GM19455 (cell line): ENCODE results near the gene TTLL5.
"Not testable (repeated sequence)": the region's sequence is repeated elsewhere in the genome, so short reads cannot be mapped to it uniquely, and the experiment has no call there.

Experiments used
- ATAC-seq: cut with Tn5 transposase; IDR thresholded peaks from one replicate; pipeline ENCODE4 v1.9.1; 2021; ENCODE audit not compliant: unreplicated experiment

Gene TTLL5

DNA sequence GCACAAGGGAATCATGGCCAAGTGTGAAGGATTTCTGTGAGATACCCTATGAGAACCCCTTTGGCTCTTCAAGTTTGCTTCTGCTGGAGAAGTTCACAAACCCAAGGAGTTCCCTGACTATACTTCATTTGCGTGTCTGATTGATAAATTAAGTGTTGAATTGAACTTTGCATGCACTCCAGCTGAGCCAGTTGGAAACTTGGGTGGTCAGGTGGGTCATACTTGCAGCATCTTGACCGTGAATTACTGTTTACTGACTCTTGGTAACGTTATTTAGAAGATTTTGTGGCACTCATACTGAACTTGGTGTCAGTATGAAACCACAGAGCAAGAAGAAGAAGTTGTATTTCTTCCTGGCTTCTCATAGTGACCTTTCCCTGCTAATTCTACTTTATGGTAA, 243.3 kb downstream of the TTLL5 start:
- no peak for ATAC-seq

DNA sequence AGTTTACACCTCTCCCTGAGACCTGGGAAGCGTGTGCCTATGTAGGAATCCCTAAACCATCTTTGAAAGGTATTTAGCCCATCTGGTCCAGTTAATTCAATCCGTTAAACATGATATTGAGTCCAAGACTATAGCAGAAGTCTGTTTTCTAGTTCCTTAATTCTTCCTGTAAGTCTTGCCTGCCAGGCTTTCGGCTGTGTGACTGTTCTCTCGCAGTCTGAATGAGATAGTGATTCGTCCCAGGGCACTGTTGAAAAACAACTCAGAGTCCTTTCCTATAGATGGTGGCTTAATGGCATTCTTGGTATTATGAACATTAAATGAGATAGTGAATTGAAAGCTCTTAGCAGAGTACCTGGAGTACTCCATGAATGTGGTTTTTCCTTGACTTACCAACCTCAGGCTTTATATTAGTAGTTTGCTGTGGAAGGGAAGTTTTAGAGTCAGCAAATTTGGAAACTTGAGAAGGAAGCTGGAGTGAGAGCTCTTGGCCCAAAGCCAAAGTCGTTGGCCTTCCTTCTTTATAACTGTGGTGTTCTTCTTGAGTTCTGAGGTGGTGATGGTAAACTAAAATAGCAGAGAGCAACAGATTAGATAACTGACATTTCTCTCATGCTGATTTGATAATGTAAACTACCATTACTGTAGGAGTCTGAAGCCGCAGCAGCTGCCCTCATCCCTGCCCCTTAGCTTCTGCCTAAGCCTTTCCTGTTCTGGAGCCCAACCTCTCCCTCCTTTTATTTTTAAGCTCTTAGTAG, 244.3 kb downstream of the TTLL5 start:
- no peak for ATAC-seq

DNA sequence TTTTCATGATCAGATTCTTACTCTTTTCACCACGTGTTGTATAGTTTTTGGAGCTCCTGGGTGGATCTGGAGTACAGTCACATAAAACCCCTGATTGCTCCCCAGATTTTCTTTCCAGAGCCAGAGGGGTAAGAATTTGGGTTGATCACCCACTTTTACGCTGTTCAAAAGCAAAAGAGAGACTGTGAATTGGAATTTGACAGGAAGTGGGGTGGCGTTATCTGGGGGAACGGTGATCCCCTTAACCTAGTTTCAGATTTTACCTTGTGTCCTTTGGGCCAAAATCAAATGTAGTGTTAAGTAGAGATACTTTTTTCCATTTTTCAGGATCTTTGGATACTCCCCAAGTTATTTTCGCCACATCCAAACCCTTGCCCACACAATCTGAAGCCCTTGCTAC, 245.2 kb downstream of the TTLL5 start:
- ATAC-seq = no peak

DNA sequence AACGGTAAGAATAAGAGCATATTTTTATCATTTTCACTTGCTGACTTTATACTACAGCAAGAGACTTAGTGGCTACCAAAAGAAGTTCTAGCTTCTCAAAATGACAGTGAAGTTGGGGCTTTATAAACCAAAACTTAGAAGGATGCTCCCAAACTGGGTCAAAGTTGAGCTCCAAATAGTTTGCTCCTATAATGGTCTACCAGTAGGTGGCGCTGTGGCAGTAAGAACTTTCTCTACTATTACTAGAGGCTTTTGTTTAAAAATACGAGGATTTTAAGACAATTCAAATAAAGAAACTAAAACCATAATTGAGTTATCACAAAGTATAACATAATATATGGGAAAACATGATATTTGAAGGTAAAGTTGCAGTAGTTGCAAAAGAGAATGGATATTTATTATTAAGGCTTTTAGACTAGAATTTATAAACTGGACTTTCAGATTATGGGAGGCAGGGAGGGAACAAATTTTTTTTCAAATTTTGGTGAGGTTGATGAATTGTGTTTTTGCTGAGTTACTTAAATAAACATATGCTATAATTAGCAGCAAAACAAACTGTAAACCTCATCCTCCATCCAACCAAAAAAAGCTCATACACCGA, 245.7 kb downstream of the TTLL5 start:
- no peak for ATAC-seq

DNA sequence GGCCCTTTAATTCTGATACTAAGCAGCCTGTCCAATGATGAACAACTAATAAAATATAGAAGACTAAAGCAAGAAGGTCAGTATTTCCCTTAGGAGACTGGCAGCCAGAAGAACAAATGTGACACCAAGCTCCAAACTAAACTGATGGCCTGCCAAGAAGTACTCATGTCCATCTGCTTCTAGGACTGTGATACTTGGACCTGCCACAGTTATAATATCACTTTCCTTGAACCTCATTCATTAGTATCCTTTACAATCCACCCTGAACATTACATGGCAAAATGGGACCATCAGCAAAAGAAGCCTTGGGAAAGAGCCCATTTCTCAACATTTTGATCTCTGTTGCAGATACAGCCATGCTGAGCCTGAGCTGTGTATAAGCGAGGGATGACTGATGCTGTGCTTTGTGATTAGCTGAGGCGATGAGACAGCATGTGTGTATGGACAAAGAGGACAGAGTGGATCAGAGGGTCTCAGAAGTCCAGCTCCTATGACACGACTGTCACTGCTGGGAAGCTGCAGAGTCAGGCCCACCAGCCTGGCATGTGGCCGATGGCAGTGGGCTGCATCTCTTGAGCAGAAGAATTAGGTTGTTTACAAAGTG, 246.8 kb downstream of the TTLL5 start:
- no peak for ATAC-seq

DNA sequence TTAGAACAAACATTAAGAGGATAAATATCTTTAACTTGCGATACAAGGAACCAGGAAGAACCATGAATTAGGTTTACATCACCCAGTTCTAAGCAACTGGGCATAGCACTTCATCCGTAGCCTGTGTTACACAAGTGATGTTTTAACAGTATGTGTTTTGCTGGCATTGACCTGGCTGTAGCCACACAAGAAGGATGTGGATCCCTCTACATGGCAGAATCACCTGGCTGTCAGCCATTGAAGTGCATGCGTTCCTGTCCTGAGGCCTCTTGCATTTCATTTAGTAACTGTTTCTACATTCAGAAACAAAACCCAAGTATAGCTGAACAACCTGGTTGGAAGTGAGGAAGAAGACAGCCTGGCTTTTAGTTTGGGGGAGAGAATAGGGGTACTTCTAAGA, 248.6 kb downstream of the TTLL5 start:
- no peak for ATAC-seq

DNA sequence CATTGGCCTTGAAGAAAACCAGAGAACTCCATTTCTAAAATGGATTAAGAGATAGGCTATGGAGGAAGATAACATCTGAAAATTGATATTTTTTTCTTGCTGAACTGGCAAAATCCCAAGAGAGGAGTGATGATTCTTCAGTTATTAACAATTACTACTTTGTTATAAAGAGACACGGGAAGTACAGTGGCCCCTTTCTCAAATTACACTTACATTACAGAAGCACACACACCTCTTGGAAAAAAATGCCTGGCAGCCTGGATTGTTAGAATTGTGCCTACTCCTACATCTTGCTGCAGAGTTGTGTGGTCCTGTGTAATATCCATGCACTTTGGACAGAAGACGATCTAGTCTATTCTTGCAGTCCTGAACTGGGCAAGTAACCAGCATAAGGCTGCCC, 249.0 kb downstream of the TTLL5 start:
- ATAC-seq = no peak

DNA sequence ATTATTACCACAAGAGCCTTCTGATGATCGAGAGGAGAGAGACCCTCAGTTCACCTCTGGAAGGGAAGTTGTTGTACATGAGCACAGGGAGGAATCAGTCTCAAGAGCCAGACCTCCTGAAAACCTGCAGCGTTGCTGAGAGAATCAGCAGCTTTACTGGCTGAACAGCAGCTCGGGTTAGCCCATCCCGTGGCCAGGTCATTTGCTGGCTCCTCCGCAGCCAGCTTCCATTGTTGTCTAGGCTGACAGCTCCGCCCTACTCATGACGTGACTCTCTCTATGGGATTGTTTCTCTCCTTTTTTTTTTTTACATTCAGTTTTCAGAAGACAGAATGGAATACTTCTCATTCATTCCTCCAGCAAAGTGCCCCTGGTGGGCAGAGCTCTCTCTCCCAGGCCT, 250.8 kb downstream of the TTLL5 start:
- no peak for ATAC-seq

DNA sequence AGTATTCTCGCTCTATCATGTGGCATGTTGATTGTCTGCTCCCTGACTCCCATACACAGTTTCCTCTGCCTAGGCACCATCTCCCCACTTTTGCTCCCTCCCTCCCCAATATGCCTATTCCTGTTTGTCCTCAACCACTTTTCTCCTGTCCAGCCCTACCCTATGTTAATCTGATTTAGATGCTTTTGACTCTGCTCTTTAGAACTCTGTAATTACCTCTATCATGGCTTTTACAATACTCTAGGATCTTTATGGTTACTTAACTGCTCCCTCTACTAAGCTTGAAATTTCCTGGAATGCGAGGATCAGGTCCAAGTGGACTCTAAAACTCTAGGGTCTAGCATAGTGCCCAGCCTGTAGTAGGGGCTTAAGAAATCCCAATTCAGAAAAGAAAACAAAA, 252.1 kb downstream of the TTLL5 start:
- ATAC-seq = no peak

DNA sequence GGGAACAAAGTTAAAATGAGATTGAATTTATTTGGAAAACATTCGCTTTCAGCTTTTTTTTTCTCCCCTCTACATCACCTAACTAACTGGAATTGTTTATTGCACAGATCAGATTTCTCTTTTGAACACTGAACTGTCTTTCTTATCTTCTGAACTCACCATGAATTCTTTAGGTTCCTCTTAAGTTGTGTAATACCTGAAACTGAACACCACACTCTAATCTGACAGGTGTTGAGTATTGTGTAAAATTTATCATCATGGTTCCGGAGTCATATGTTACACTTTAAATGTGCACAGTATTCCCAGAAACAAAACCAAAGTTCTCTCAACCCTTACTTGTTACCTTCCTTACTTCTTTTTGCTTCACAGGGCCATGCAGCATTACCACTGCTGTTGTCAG, 254.0 kb downstream of the TTLL5 start:
- ATAC-seq = no peak

DNA sequence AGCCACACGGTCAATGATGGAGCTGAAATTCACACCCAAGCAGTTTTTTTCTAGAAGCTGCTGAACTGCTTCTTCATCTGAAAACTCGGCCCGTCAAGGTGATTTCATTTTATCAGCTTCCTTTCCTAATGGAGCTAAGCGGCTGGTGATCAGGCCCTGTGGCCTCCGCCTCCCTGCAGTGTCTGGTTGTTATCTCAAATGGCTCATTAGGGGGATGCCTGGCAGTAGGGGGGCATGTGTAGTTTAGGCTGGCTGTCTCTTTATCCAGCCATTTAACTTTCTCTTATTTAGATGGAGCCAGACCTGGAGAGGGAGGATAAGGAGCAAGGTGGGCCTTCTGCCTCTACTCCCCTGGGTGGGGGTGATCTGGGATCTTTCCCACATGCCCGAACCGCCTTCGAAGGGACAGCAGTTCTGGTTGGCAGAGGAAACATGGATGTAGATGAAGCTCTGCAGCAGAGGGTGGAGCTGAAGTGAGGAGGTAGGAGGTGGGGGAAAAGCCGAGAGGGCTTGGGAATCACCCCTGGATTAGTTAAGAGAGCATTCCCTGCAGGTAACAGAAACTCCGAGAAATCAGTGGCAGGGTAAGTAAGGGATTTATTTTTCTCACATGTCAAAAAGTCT, 256.4 kb downstream of the TTLL5 start:
- ATAC-seq = no peak

DNA sequence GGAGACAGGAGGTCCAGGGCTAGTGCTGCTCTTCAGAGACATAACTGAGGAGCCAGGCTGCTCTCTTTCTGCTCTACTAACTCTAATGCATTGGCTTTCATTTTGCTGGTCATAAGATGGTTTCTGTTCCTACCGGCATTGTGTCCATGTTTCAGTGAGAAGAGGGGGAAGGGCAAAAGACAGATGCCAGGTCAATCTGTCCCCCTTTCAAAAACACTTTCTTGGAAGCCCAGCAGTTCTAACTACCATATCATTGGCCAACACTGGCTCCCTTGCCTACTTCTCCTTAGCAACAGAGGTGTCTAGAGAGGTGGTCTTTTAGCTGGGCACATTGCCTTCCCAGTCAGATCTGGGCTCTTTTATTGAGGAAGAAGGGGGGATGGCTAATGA, 256.9 kb downstream of the TTLL5 start:
- ATAC-seq = no peak

DNA sequence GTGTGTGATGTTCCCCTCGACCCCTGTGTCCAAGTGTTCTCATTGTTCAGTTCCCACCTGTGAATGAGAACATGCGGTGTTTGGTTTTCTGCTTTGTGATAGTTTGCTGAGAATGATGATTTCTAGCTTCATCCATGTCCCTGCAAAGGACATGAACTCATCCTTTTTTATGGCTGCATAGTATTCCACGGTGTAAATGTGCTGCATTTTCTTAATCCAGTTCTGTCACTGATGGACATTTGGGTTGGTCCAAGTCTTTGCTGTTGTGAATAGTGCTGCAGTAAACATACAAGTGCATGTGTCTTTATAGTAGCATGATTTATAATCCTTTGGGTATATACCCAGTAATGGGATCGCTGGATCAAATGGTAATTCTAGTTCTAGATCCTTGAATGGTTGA, 259.4 kb downstream of the TTLL5 start:
- not testable (repeated sequence) for ATAC-seq

DNA sequence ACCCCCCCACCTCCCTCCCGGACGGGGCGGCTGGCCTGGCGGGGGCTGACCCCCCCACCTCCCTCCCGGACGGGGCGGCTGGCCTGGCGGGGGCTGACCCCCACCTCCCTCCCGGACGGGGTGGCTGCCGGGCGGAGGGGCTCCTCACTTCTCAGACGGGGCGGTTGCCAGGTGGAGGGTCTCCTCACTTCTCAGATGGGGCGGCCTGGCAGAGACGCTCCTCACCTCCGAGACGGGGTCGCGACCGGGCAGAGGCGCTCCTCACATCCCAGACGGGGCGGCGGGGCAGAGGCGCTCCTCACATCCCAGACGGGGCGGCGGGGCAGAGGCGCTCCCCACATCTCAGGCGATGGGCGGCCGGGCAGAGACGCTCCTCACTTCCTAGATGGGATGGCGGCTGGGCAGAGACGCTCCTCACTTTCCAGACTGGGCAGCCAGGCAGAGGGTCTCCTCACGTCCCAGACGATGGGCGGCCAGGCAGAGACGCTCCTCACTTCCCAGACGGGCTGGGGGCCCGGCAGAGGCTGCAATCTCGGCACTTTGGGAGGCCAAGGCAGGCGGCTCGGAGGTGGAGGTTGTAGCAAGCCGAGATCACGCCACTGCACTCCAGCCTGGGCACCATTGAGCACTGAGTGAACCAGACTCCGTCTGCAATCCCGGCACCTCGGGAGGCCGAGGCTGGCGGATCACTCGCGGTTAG, 264.2 kb downstream of the TTLL5 start:
- not testable (repeated sequence) for ATAC-seq

DNA sequence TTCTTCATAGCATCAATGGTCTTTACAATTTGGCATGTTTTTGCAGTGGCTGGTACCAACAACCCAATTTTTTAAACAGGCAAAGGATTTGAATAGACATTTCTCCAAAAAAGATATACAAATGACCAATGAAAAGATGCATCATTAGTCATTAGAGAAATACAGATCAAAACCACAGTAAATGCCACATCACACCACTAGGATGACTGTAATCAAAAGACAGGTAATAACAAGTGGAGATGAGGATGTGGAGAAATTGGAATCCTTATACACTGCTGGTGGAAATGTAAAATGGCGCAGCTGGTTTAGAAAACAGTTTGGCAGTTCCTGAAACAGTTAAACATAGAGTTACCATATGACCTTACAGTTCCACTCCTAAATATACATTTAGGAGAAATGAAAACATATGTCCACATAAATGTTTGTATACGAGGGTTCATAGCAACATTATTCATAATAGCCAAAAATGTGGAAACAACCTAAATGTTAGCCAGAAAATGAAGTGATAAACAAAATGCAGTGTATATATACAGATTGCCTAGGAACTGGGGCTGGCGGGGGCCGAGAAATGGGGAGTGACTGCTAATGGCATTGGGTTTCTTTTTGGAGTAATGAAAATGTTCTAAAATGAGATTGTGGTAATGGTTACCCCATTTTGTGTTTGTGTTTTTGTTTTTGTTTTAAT, 265.5 kb downstream of the TTLL5 start:
- ATAC-seq = no peak

DNA sequence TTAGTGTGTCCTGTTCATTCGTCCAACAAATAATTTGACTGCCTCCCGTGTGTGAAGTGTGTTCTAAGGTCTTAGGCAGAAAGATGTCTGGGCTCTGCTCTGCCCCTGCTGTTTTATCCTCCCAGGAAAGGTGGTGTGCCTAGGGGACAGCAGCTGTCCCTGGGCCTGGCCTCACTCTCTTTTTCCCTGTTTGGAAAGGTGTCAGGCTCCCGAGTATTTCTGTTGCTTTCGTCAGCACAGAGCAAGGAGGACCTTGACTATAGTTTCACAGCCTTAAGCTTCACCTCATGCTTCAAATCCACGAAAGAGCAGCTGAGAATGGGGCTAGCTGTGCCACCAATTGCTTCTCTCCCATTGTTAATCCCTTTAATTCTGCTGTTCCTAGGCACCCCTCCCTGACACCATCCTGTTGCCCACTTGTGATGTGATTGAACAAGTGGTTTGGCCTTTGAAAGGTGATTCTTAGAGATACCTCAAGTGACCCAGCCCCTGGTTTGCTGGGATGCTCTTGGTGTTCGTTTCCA, 266.6 kb downstream of the TTLL5 start:
- ATAC-seq = no peak

DNA sequence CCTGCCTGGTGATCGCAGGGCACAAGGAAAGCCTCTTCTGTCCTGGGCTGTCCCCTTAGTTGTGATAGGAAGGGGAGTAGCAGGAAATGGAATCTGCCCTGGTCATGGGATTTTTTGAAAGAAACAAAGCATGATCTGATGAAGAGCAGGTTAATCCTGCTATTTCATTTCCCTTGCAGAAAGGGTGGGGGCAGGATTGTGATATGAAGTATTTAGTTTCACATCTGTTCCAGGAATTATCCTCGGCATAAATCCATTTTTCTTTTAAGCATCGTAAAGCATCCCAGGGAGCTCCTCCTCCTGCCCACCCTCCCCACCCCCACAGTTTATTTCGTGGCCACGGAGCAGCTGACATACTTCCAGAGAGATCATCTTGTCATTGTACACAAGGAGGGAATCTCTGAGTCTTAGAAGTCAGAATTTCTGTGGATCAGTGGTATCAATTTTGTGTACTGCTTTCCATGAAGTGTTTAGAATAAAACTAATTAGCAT, 267.7 kb downstream of the TTLL5 start:
- ATAC-seq = no peak

DNA sequence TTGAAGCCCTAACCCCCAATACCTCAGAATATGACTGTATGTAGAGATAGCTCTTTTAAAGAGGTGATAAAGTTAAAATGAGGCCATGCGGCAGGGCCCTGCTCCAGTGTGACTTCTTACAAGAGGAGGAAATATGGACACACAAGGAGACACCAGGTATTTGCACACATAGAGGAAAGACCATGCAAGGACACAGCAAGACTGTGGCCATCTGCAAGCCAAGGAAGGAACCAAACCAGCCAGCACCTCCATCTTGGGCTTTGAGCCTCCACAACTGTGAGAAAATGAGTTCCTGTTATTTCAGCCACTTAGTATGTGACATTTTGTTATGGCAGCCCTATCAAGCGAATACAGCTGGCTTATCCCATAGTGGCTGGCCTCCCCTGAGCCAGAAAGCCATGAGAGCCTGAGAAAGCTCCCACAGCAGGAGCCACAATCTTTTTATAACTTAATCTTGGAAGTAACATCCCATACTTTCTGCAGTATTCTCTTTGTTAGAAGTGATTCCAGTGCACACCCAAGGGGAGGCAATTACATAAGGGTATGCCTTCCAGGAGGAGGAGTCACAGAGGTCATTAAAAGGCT, 272.8 kb downstream of the TTLL5 start:
- no peak for ATAC-seq

DNA sequence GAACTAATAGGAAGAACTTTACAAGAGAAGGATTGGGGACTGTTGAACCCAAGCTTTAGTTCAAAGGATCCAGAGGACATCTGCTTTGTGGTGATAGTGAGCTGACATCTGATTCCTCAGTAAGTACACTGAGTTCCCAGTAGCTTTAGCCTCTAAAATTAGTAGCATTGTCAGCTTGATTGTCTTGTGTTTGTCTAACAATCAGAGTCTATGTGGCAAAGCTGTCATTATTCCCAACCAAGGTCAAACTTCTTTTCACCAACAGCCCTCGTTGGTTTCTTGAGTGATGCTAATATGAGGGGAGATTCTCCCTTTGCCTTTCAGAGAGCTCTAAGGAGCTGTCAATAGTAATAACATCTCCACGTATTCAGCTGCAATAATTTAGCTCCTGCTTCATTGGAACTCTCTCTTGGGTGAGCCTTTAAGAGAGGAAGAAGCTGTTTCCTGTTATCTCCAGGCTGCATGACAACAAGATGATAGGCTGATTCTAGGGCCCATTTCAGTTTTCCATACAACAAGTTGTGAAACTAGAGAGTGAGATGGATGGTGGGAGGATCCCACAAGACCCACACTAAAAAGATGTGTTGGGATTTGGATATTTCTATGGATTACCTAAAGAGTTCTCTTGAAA, 274.1 kb downstream of the TTLL5 start:
- ATAC-seq = no peak

DNA sequence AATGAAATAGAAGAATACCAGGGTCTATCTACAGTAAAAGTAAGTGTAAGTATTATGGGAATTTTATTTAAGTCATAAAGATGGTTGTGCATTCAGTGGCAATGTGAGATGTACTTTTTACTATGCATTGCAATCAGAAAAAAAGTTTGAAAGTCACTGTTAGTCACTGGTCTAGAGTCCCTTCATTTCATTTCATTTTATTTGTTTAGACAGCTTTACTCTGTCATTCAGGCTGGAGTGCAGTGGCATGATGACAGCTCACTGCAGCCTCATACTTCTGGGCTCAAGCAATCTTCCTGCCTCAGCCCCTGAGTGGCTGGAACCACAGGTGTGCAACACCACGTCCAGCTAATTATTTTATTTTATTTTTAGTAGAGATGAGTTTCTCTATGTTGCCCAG, 278.2 kb downstream of the TTLL5 start:
- ATAC-seq = no peak
